Prostate gland (tissue), 2 donors: ENCODE data around the gene KLHL26. TPM values are rescaled to one million over a fixed set of nuclear protein-coding genes. Genes with fewer than 3 reads are reported as not detected.
A peak's percentile ranks its signal among the peaks of the same experiment; 100 is the strongest.

Source experiments
- DNase-seq: peaks from one replicate; pipeline ENCODE4 v3.0.0-alpha.2; 2019; ENCODE audit warnings: low spot score
- H3K27ac ChIP-seq, 2 donors: fragments of 200-600 bp; sonication (generic); 2 replicates each; pipeline ENCODE4 v1.5.1; 2017 to 2019
- H3K27me3 ChIP-seq: fragments of 200-600 bp; sonication (generic); replicated peaks from 2 replicates; pipeline ENCODE4 v1.5.1; 2019; ENCODE audit not compliant: insufficient read depth
- H3K36me3 ChIP-seq, 2 donors: fragments of 200-600 bp; sonication (generic); 1 replicate in 1 of 2; 2 replicates in 1 of 2; pipeline versions ENCODE4 v1.5.1 to v1.8.1; 2017 to 2019
- H3K4me1 ChIP-seq: fragments of 200-600 bp; sonication (generic); replicated peaks from 2 replicates; pipeline ENCODE4 v1.5.1; 2019
- H3K4me3 ChIP-seq, 2 donors: fragments of 200-600 bp; sonication (generic); 2 replicates each; pipeline ENCODE4 v1.5.1; 2017 to 2019
- H3K9me3 ChIP-seq: fragments of 200-600 bp; sonication (generic); 2 replicates; pipeline ENCODE4 v1.5.1; 2017
- POLR2A ChIP-seq: fragments of 450-650 bp; IDR thresholded peaks from one replicate; pipeline ENCODE4 v1.6.1; 2016; ENCODE audit warnings: antibody characterized with exemption, mild to moderate bottlenecking
- POLR2AphosphoS5 ChIP-seq: sonication (generic); formaldehyde crosslinking; IDR thresholded peaks from one replicate; pipeline ENCODE4 v1.6.1; 2017; ENCODE audit warnings: antibody characterized with exemption
- WGBS: methylation state at CpG from one replicate; pipeline ENCODE4 v1.1.5; 2018; 5-methylcytosine and 5-hydroxymethylcytosine counted together
- intact Hi-C: fragments of 100-400 bp; cut with DNase I; formaldehyde crosslinking; loops from one replicate; pipeline ENCODE4 v1.14.2; 2022
- total RNA-seq, 2 donors: library from RNA; depleted of rRNA; stranded (reverse); fragments of >200 nt; gene quantifications; one replicate each; pipeline ENCODE4 v1.1.0, GENCODE V29; 2016
- TF ChIP-seq, protein P1 (sequence below), 4 experiments: fragments of 200-600 bp in 2 of 4; fragments of 450-650 bp in 2 of 4; sonication (generic) in 2 of 4; IDR thresholded peaks; 1 replicate in 3 of 4; 2 replicates in 1 of 4; pipeline ENCODE4 v1.5.1; 2016 to 2019; ENCODE audit warnings: antibody characterized with exemption in 4 of 4, mild to moderate bottlenecking in 2 of 4, moderate library complexity in 2 of 4

The KLHL26 gene
- total RNA-seq, 2 donors from 2014 or later = 9.1 to 18.4 TPM

DNA sequence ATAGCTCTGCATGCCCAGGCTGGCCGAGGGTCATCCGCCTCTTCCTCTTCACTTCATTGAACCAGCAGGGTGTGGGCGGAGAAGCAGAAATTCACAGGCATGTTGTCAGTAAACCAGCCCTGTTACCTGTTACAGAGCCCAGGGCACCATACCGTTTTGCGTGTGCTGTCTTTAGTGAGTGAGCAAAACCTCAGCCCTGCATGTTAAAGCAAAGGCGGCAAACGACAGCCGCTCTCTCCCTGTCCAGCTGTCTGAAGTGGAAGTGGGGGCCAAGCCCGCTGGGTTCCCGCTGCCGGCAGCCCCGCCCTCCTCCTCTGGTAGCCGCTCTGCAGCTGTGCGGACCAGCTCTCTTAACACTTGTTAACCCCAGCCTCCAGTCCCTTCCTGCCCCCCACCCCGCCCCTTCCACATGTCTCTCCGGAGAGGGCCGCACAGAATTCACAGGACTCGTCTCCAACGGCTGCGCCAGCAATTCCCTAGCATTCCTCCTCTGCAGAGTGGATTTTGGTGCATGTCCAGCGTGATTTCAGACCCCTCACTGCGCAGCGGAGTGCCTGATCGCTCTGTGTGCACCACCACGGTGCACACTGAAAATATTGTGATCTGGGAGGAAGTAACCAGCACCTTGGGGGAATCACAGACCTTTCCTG, 12.7 kb downstream of the KLHL26 start:
- Histone ChIP-seq H3K9me3 (no peaks in the 10 kb centered on the region), H3K4me3 (no peak overlapping the region), H3K27me3 (no peaks in the 10 kb centered on the region), H3K36me3 (no peaks in the 10 kb centered on the region), H3K27ac (peak overlapping the region; percentile 59 to 61), H3K4me1 (peaks cover 4% of the 10 kb centered on the region)
- no peak for DNase-seq
- intact Hi-C loops = no loop called here
- WGBS = 17% methylated on average over 23 of the region's 25 CpGs
- TF ChIP-seq, protein P1, sequence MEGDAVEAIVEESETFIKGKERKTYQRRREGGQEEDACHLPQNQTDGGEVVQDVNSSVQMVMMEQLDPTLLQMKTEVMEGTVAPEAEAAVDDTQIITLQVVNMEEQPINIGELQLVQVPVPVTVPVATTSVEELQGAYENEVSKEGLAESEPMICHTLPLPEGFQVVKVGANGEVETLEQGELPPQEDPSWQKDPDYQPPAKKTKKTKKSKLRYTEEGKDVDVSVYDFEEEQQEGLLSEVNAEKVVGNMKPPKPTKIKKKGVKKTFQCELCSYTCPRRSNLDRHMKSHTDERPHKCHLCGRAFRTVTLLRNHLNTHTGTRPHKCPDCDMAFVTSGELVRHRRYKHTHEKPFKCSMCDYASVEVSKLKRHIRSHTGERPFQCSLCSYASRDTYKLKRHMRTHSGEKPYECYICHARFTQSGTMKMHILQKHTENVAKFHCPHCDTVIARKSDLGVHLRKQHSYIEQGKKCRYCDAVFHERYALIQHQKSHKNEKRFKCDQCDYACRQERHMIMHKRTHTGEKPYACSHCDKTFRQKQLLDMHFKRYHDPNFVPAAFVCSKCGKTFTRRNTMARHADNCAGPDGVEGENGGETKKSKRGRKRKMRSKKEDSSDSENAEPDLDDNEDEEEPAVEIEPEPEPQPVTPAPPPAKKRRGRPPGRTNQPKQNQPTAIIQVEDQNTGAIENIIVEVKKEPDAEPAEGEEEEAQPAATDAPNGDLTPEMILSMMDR (IDR thresholded peaks at IDR 0.05) = no peak
- TF ChIP-seq POLR2A (no peak), POLR2AphosphoS5 (no peak)

DNA sequence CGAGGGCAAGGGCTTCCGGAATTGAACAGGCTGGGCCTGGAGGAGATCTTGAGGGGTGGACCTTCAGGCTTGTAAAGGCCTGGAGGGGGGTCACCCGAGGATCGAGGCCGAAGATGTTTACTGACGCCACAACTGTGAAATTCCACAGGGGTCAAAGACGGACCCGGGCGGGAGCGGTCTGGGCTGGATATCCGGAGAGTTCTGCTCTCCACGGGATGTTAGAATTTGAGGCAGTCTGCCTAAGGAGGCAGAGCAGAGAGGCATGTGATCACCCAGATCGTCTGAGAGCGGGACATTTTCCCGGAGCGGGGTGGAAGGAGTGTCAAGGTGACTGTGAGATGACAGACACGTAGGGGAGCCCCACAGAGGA, 13.2 kb downstream of the KLHL26 start:
- intact Hi-C loops = no loop called here
- H3K27me3 ChIP-seq = no peaks in the 10 kb centered on the region
- no peaks in the 10 kb centered on the region for H3K36me3 ChIP-seq
- peak overlapping the region; percentile 59 to 61 for H3K27ac ChIP-seq
- H3K9me3 ChIP-seq = no peaks in the 10 kb centered on the region
- no peak overlapping the region for H3K4me3 ChIP-seq
- TF ChIP-seq, protein P1 (IDR thresholded peaks at IDR 0.05) = no peak
- TF ChIP-seq POLR2A = no peak
- no peak for TF ChIP-seq POLR2AphosphoS5
- no peak for DNase-seq
- WGBS = 43% methylated on average over 17 of the region's 17 CpGs
- H3K4me1 ChIP-seq = peaks cover 4% of the 10 kb centered on the region

DNA sequence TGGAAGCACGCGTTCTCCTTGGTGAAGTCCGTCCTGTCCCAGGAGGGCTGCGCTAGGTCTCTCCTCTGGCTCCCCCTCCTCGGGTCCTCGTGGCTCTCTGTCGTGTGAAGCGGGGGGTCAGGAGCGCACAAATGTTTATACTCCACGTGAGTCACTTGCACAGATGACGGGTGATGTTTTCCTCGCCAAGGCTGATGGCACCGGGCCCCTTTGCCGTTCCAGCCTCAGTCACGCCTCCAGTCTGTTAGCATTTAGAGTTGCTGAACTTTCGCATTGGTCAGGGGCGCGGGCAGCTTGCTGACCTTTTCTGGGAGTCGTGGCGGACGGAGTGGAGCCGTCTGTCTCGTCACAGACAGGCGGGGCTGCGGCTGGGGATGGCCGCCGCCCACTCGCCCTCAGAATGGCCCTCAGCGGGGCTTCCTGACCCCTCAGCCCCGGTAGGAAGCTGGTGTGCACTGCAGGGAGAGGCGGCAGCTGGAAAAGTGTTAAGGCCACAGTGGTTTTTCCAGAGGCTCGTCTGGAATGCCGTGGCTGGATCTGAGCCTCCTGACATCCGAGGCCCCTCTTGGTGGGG, 13.7 kb downstream of the KLHL26 start:
- 67% methylated on average over 32 of the region's 34 CpGs for WGBS
- Histone ChIP-seq H3K4me3 (no peak overlapping the region), H3K9me3 (no peaks in the 10 kb centered on the region), H3K27ac (peak overlapping the region; percentile 59 to 61), H3K27me3 (no peaks in the 10 kb centered on the region), H3K36me3 (no peaks in the 10 kb centered on the region), H3K4me1 (peaks cover 4% of the 10 kb centered on the region)
- TF ChIP-seq POLR2A (no peak), POLR2AphosphoS5 (no peak)
- TF ChIP-seq, protein P1 (IDR thresholded peaks at IDR 0.05) = no peak
- intact Hi-C loops = no loop called here
- DNase-seq = no peak

DNA sequence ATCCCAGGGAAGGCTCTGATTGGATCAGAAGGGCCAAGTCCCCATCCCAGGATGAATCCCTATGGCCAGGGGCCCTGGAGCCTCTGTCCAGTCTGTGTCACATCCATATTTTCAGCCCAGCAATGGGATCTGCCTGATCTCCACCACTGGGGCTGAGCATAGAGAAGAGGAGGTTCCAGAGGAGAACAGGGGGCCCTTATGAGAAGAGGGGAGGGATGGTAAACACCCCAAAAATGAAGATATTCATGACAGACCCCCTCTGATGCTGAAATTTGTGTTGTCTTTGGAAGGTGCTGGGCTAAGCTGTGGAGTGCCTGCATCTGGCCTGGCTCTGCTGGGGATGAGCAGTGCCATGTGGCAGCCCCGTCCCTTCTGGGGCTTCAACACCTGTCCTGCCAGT, 14.5 kb downstream of the KLHL26 start:
- H3K27me3 ChIP-seq = no peaks in the 10 kb centered on the region
- no peaks in the 10 kb centered on the region for H3K36me3 ChIP-seq
- H3K4me3 ChIP-seq = no peak overlapping the region
- intact Hi-C loops = no loop called here
- peak overlapping the region; percentile 59 to 61 for H3K27ac ChIP-seq
- TF ChIP-seq POLR2A (no peak), POLR2AphosphoS5 (no peak)
- TF ChIP-seq, protein P1 (IDR thresholded peaks at IDR 0.05) = no peak
- H3K4me1 ChIP-seq = peaks cover 4% of the 10 kb centered on the region
- no peak for DNase-seq
- WGBS = 71% methylated on average over 1 of the region's 1 CpG
- no peaks in the 10 kb centered on the region for H3K9me3 ChIP-seq

DNA sequence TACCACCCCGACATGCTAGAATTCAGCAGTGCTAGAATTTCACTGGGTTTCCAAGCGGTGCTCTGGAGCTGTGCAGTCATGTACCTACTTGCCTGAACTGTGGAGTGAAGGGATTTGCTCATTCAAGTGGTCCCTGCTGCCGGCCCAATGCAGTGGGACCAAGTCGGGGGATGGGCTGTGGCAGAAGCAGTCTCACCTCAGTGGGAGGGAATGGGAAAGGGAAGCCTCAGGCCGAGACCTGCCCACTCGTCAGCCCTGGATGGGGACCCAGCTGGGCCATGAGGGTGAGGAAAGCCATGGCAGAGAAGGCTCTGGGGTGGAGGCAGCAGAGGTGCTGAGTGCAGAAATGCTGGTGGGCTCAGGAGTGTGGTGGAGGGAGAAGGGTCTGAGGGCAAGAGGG, 14.9 kb downstream of the KLHL26 start:
- Histone ChIP-seq H3K4me3 (no peak overlapping the region), H3K27me3 (no peaks in the 10 kb centered on the region), H3K4me1 (peaks cover 4% of the 10 kb centered on the region), H3K9me3 (no peaks in the 10 kb centered on the region), H3K36me3 (no peaks in the 10 kb centered on the region), H3K27ac (peak overlapping the region; percentile 59 to 61)
- TF ChIP-seq POLR2A (no peak), POLR2AphosphoS5 (no peak)
- TF ChIP-seq, protein P1 (IDR thresholded peaks at IDR 0.05) = no peak
- 54% methylated on average over 6 of the region's 6 CpGs for WGBS
- DNase-seq = no peak
- intact Hi-C loops = no loop called here
